Heart left ventricle (tissue), 16 donors: ENCODE results near the gene ENOX2. TPM values are rescaled to one million over a fixed set of nuclear protein-coding genes. Genes with fewer than 3 reads are reported as not detected.

Source experiments
- ATAC-seq, 4 donors: fragments of 200-7000 bp; cut with Tn5 transposase; one replicate each; pipeline ENCODE4 v1.9.1; 2020 to 2022; ENCODE audit warnings: moderate library complexity in 4 of 4, mild to moderate bottlenecking in 3 of 4, moderate number of reproducible peaks in 1 of 4
- DNase-seq, 5 donors: peaks; one replicate each; pipeline ENCODE4 v3.0.0-alpha.2; 2020
- H3K27ac ChIP-seq, 12 donors: fragments of 200-600 bp; sonication (generic) in 4 of 12; one replicate each; pipeline versions ENCODE4 v1.5.0 to v1.8.0; 2016 to 2022; ENCODE audit warnings: mild to moderate bottlenecking in 2 of 12
- H3K27me3 ChIP-seq, 9 donors: fragments of 200-600 bp; sonication (generic) in 2 of 9; one replicate each; pipeline versions ENCODE4 v1.5.1 to v1.8.0; 2016 to 2022; ENCODE audit warnings: mild to moderate bottlenecking in 3 of 9
- H3K36me3 ChIP-seq, 9 donors: fragments of 200-600 bp; sonication (generic) in 2 of 9; one replicate each; pipeline versions ENCODE4 v1.5.0 to v1.8.0; 2018 to 2022; ENCODE audit warnings: mild to moderate bottlenecking in 2 of 9
- H3K4me1 ChIP-seq, 12 donors: fragments of 200-600 bp; sonication (generic) in 4 of 12; one replicate each; pipeline versions ENCODE4 v1.5.0 to v1.8.0; 2016 to 2022; ENCODE audit warnings: mild to moderate bottlenecking in 3 of 12
- H3K4me3 ChIP-seq, 12 donors: fragments of 200-600 bp; sonication (generic) in 4 of 12; one replicate each; pipeline versions ENCODE4 v1.5.0 to v1.8.0; 2017 to 2022; ENCODE audit warnings: mild to moderate bottlenecking in 9 of 12, moderate library complexity in 4 of 12
- H3K9me3 ChIP-seq, 12 donors: fragments of 200-600 bp; sonication (generic) in 4 of 12; one replicate each; pipeline versions ENCODE4 v1.5.0 to v1.8.0; 2016 to 2022; ENCODE audit warnings: mild to moderate bottlenecking in 1 of 12
- CTCF ChIP-seq, 12 donors: fragments of 200-600 bp; sonication (generic) in 4 of 12; IDR thresholded peaks; one replicate each; pipeline versions ENCODE4 v1.5.0 to v1.8.0; 2018 to 2022; ENCODE audit warnings: antibody characterized with exemption in 12 of 12, mild to moderate bottlenecking in 5 of 12
- POLR2A ChIP-seq, 2 donors: fragments of 450-650 bp; IDR thresholded peaks; one replicate each; pipeline ENCODE4 v1.6.1; 2017; ENCODE audit warnings: antibody characterized with exemption in 2 of 2, mild to moderate bottlenecking in 2 of 2, moderate library complexity in 2 of 2
- WGBS, 4 donors: extraction: QIAGEN DNeasy Blood & Tissue Kit in 2 of 4; methylation state at CpG; one replicate each; pipeline versions ENCODE4 v1.1.5 to v1.1.7; 2013 to 2018; 5-methylcytosine and 5-hydroxymethylcytosine counted together
- intact Hi-C, 10 donors: fragments of 100-400 bp; cut with DNase I; formaldehyde crosslinking; loops; one replicate each; pipeline versions ENCODE4 v1.11.1 to v1.14.2; 2022
- polyA plus RNA-seq, 2 donors: library from polyadenylated mRNA; stranded (reverse); fragments of 200-250 nt; gene quantifications; one replicate each; pipeline ENCODE4 v1.2.3, GENCODE V29; 2013
- total RNA-seq, 9 donors: library from RNA; depleted of rRNA in 2 of 9; stranded (reverse); fragments of >200 nt in 2 of 9; fragmentation: NEBNext Ultra II Directional in 3 of 9; extraction: Animal tissue kit (Norgen Biotek cat#: 25700) in 3 of 9; gene quantifications; one replicate each; pipeline versions ENCODE4 v1.1.0 to v1.2.4, GENCODE V29; 2016 to 2023
- donor health status: ischemic (EF 13 %, LVEDD 7.1; RV severe dilation, severe dysfunction).
- donor health status: healthy with polysubstance abuse.
- donor health status: DM: no; HTN: yes; CAD: no.
- donor health status: DM: no; HTN: no; CAD: no.
- donor health status: ischemic (EF 25% LVEDD 6.9; RV normal size, moderate dysfunction).
- donor health status: ischemic (EF 25% LVEDD 5.7; RV mildly dilated, moderate dysfunction).
- donor health status: healthy.
- donor health status: DM: yes; HTN: yes; CAD: no.
- donor health status: ischemic (EF 35%, LVEDD 5.7; RV mildly dilated, moderate dysfunction).
- donor health status: nonischemic (EF 11% LVEDD 7.7; RV severe dilation, severe dysfunction).
- donor health status: DM: yes; HTN: yes; CAD: no.
- donor health status: PGD.
- donor health status: ischemic (EF 29% LVEDD 5.4; RV normal size, mild dysfunction).
- donor health status: nonischemic (EF 23%, LVEDD 6.1; RV moderate dilation, normal function).

ENOX2 gene
- total and polyA plus RNA-seq, 11 donors: 3.0 to 23.0 (median 17.4) TPM

- ATAC-seq (peak in 1 of 4 donors; percentile 27), DNase-seq (no peak)
- TF ChIP-seq POLR2A (IDR thresholded peaks at IDR 0.05): no peak
- no peak for TF ChIP-seq CTCF (IDR thresholded peaks at IDR 0.05)
- 72 to 95% (median 84%) methylated on average over 3 of the region's 3 CpGs for WGBS, 4 donors
- H3K4me1 ChIP-seq: no peaks in the 10 kb centered on the region
- intact Hi-C loops: no loop called here
- H3K9me3 ChIP-seq: peaks cover 0 to 14% (median 0%) of the 10 kb centered on the region in 12 donors
- no peak overlapping the region for H3K4me3 ChIP-seq
- no peaks in the 10 kb centered on the region for H3K27me3 ChIP-seq
- H3K36me3 ChIP-seq: no peaks in the 10 kb centered on the region
- H3K27ac ChIP-seq: no peak overlapping the region
These were observed 92.4 kb downstream of the ENOX2 start for GRCh38 chrX:130810561-130810960.

- 49 to 74% (median 63%) methylated on average over 2 of the region's 2 CpGs for WGBS, 4 donors
- H3K9me3 ChIP-seq: no peaks in the 10 kb centered on the region
- H3K4me1 ChIP-seq: no peaks in the 10 kb centered on the region
- H3K27ac ChIP-seq: no peak overlapping the region
- no peaks in the 10 kb centered on the region for H3K36me3 ChIP-seq
- DNase-seq (no peak), ATAC-seq (no peak)
- no peak for TF ChIP-seq POLR2A (IDR thresholded peaks at IDR 0.05)
- no peak for TF ChIP-seq CTCF (IDR thresholded peaks at IDR 0.05)
- H3K4me3 ChIP-seq: no peak overlapping the region
- intact Hi-C loops: no loop called here
- no peaks in the 10 kb centered on the region for H3K27me3 ChIP-seq
These were observed 97.1 kb downstream of the ENOX2 start for GRCh38 chrX:130805903-130806302.

GRCh38 chrX:130803537-130803936, 99.5 kb downstream of the ENOX2 start:
- no peak overlapping the region for H3K27ac ChIP-seq
- H3K4me3 ChIP-seq: no peak overlapping the region
- H3K36me3 ChIP-seq: no peaks in the 10 kb centered on the region
- TF ChIP-seq CTCF (IDR thresholded peaks at IDR 0.05) (no peak), POLR2A (IDR thresholded peaks at IDR 0.05) (no peak)
- H3K27me3 ChIP-seq: no peaks in the 10 kb centered on the region
- ATAC-seq: no peak
- intact Hi-C loops: no loop called here
- WGBS, 4 donors: 58 to 100% (median 74%) methylated on average over 1 of the region's 1 CpG
- no peaks in the 10 kb centered on the region for H3K4me1 ChIP-seq
- H3K9me3 ChIP-seq: no peaks in the 10 kb centered on the region
- DNase-seq: no peak

- Histone ChIP-seq H3K9me3 (no peaks in the 10 kb centered on the region), H3K27me3 (no peaks in the 10 kb centered on the region), H3K4me3 (no peak overlapping the region), H3K4me1 (no peaks in the 10 kb centered on the region), H3K27ac (no peak overlapping the region), H3K36me3 (no peaks in the 10 kb centered on the region)
- intact Hi-C loops: no loop called here
- TF ChIP-seq CTCF (IDR thresholded peaks at IDR 0.05): no peak
- no peak for DNase-seq
- WGBS, 4 donors: 62 to 89% (median 75%) methylated on average over 2 of the region's 2 CpGs
- no peak for ATAC-seq
These were observed 101.1 kb downstream of the ENOX2 start for GRCh38 chrX:130801901-130802300.
